Erythroblast (primary cell): ENCODE results near the gene ICAM4.

Source experiments
- GATA1 ChIP-seq: IDR thresholded peaks from 2 replicates; pipeline ENCODE4 v1.6.1; 2011; ENCODE audit warnings: low read depth, mild to moderate bottlenecking, control low read depth, low read length, moderate library complexity
- POLR2A ChIP-seq: IDR thresholded peaks from 2 replicates; pipeline ENCODE4 v1.6.1; 2011; ENCODE audit warnings: mild to moderate bottlenecking, low read length

DNA sequence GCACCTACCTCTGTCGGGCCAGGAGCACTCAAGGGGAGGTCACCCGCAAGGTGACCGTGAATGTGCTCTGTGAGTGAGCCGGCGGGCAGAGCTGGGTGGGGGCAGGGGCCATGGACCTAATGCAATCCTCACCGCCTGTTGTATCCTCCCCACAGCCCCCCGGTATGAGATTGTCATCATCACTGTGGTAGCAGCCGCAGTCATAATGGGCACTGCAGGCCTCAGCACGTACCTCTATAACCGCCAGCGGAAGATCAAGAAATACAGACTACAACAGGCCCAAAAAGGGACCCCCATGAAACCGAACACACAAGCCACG, 1.8 kb upstream of the ICAM4 start:
- TF ChIP-seq POLR2A (no peak), GATA1 (no peak)
